MCF 10A (cell line): Measurements from ENCODE around the gene TMEM60. TPM values are rescaled to one million over a fixed set of nuclear protein-coding genes. Genes with fewer than 3 reads are reported as not detected.

Experiments
- BruUV-seq: library from RNA; stranded (reverse); fragments of 400-500 nt; replicated peaks from 2 replicates; lab custom pipeline; 2021; lab: Mats Ljungman, UMichigan
- CTCF ChIA-PET: fragments of 300-600 bp; sonication (Branson Sonifier 250); formaldehyde crosslinking; extraction: SDS; loops from one replicate; lab custom pipeline; 2021; ENCODE audit warnings: antibody characterized with exemption, inconsistent platforms; lab: Yijun Ruan, JAX
- POLR2A ChIA-PET: fragments of 300-600, 350-650 bp; sonication (Branson Sonifier 250); formaldehyde crosslinking; extraction: SDS; loops from one replicate; lab custom pipeline; 2020; ENCODE audit warnings: antibody characterized with exemption, inconsistent platforms; lab: Yijun Ruan, JAX
- DNase-seq: peaks from one replicate; pipeline ENCODE4 v3.0.0-alpha.2; 2018; ENCODE audit not compliant: unreplicated experiment
- H3K27ac Mint-ChIP-seq: one replicate; pipeline ENCODE4 v1.8.0; 2022; ENCODE audit warnings: mild to moderate bottlenecking, low read depth, mixed read lengths; ENCODE audit not compliant: unreplicated experiment
- H3K27me3 Mint-ChIP-seq: one replicate; pipeline ENCODE4 v1.8.0; 2022; ENCODE audit warnings: mixed read lengths; ENCODE audit not compliant: insufficient read depth, unreplicated experiment
- H3K36me3 Mint-ChIP-seq: one replicate; pipeline ENCODE4 v1.8.0; 2022; ENCODE audit warnings: mild to moderate bottlenecking, moderate library complexity, mixed read lengths; ENCODE audit not compliant: insufficient read depth, unreplicated experiment
- H3K4me1 Mint-ChIP-seq: one replicate; pipeline ENCODE4 v1.8.0; 2022; ENCODE audit warnings: mixed read lengths; ENCODE audit not compliant: insufficient read depth, unreplicated experiment
- H3K4me3 Mint-ChIP-seq: one replicate; pipeline ENCODE4 v1.8.0; 2022; ENCODE audit warnings: mild to moderate bottlenecking, moderate library complexity, mixed read lengths; ENCODE audit not compliant: unreplicated experiment
- H3K9me3 Mint-ChIP-seq: one replicate; pipeline ENCODE4 v1.8.0; 2022; ENCODE audit warnings: mixed read lengths; ENCODE audit not compliant: unreplicated experiment
- CTCF ChIP-seq: fragments of 200-600 bp; IDR thresholded peaks from one replicate; pipeline ENCODE4 v1.8.0; 2022; ENCODE audit warnings: antibody characterized with exemption, mild to moderate bottlenecking; ENCODE audit not compliant: unreplicated experiment
- intact Hi-C: fragments of 100-400 bp; cut with micrococcal nuclease; formaldehyde crosslinking; loops from 2 replicates; pipeline ENCODE4 v1.14.1; 2022
- total RNA-seq: library from RNA; stranded (reverse); gene quantifications from 2 replicates; pipeline ENCODE4 v1.2.3, GENCODE V29; 2022

Gene TMEM60
- total RNA-seq, 1 experiment from 2014 or later: 7.1 TPM

GRCh38 chr7:77747718-77748117 lies 50.5 kb downstream of the TMEM60 start:
- ChIA-PET CTCF (interaction anchor here (0.7 to 1.5 kb wide), 6 partner anchors 12 to 186 kb away, joined by 3 to 5 read pairs (median 4); no protein-coding TSS in a partner anchor), POLR2A (interaction anchor here (0.7 to 1.0 kb wide), 2 partner anchors 12 to 26 kb away, joined by 3 to 4 read pairs; no protein-coding TSS in a partner anchor)
- no peak for DNase-seq
- no peak overlapping the region for H3K27ac Mint-ChIP-seq
- no peaks in the 10 kb centered on the region for H3K4me1 Mint-ChIP-seq
- BruUV-seq: no TSS peak
- TF ChIP-seq CTCF: no peak
- H3K4me3 Mint-ChIP-seq: no peak overlapping the region
- peaks cover 17% of the 10 kb centered on the region for H3K36me3 Mint-ChIP-seq
- H3K27me3 Mint-ChIP-seq: no peaks in the 10 kb centered on the region
- intact Hi-C loops: no loop called here
- H3K9me3 Mint-ChIP-seq: no peaks in the 10 kb centered on the region

GRCh38 chr7:77747178-77747577 lies 51.1 kb downstream of the TMEM60 start:
- Mint-ChIP-seq H3K4me3 (no peak overlapping the region), H3K9me3 (no peaks in the 10 kb centered on the region), H3K27ac (no peak overlapping the region), H3K36me3 (peaks cover 17% of the 10 kb centered on the region), H3K4me1 (no peaks in the 10 kb centered on the region), H3K27me3 (no peaks in the 10 kb centered on the region)
- intact Hi-C loops: no loop called here
- CTCF ChIA-PET: interaction anchor here (0.7 to 1.9 kb wide), 3 partner anchors 12 to 122 kb away, joined by 3 to 12 read pairs (median 5); no protein-coding TSS in a partner anchor
- no TSS peak for BruUV-seq
- POLR2A ChIA-PET: interaction anchor here (1.0 to 1.1 kb wide), 2 partner anchors 12 to 73 kb away, joined by 3 to 4 read pairs; no protein-coding TSS in a partner anchor
- no peak for TF ChIP-seq CTCF
- no peak for DNase-seq

- Mint-ChIP-seq H3K4me3 (no peak overlapping the region), H3K36me3 (peaks cover 17% of the 10 kb centered on the region), H3K27ac (no peak overlapping the region), H3K4me1 (no peaks in the 10 kb centered on the region), H3K27me3 (no peaks in the 10 kb centered on the region), H3K9me3 (no peaks in the 10 kb centered on the region)
- POLR2A ChIA-PET: interaction anchor here (1.0 to 1.1 kb wide), 2 partner anchors 11 to 73 kb away, joined by 3 to 4 read pairs; no protein-coding TSS in a partner anchor
- CTCF ChIA-PET: interaction anchor here (0.6 to 1.9 kb wide), 5 partner anchors 13 to 121 kb away, joined by 3 to 12 read pairs (median 4); no protein-coding TSS in a partner anchor
- TF ChIP-seq CTCF: no peak
- no peak for DNase-seq
- no TSS peak for BruUV-seq
- intact Hi-C loops: no loop called here
Observed at GRCh38 chr7:77746824-77747165, 51.4 kb downstream of the TMEM60 start.

- no peaks in the 10 kb centered on the region for H3K9me3 Mint-ChIP-seq
- no peak overlapping the region for H3K27ac Mint-ChIP-seq
- ChIA-PET CTCF (interaction anchor here (0.6 to 1.9 kb wide), 3 partner anchors 13 to 94 kb away, joined by 3 to 12 read pairs (median 4); no protein-coding TSS in a partner anchor), POLR2A (interaction anchor here (1.0 to 1.1 kb wide), 3 partner anchors 11 to 72 kb away, joined by 3 to 4 read pairs (median 3); no protein-coding TSS in a partner anchor)
- no peaks in the 10 kb centered on the region for H3K4me1 Mint-ChIP-seq
- no peak for DNase-seq
- intact Hi-C loops: no loop called here
- no peaks in the 10 kb centered on the region for H3K27me3 Mint-ChIP-seq
- H3K4me3 Mint-ChIP-seq: no peak overlapping the region
- no peak for TF ChIP-seq CTCF
- H3K36me3 Mint-ChIP-seq: peaks cover 13% of the 10 kb centered on the region
- no TSS peak for BruUV-seq
Observed at GRCh38 chr7:77746164-77746823, 51.9 kb downstream of the TMEM60 start.
